ENCODE results near the gene NSMCE1.

The NSMCE1 gene

GRCh38 chr16:27221576-27222248, 46.9 kb downstream of the NSMCE1 start:
- TF ChIP-seq SPI1 (IDR thresholded peaks at IDR 0.05; ENCODE audit: borderline replicate concordance, low read depth) (no peak), CTCF (IDR thresholded peaks at IDR 0.05; ENCODE audit: insufficient read depth, low read length) (no peak), POLR2AphosphoS5 (IDR thresholded peaks at IDR 0.05; ENCODE audit: low read depth) (no peak), GABPA (IDR thresholded peaks at IDR 0.05; ENCODE audit: low read depth) (no peak)
- TF ChIP-seq, protein P1, sequence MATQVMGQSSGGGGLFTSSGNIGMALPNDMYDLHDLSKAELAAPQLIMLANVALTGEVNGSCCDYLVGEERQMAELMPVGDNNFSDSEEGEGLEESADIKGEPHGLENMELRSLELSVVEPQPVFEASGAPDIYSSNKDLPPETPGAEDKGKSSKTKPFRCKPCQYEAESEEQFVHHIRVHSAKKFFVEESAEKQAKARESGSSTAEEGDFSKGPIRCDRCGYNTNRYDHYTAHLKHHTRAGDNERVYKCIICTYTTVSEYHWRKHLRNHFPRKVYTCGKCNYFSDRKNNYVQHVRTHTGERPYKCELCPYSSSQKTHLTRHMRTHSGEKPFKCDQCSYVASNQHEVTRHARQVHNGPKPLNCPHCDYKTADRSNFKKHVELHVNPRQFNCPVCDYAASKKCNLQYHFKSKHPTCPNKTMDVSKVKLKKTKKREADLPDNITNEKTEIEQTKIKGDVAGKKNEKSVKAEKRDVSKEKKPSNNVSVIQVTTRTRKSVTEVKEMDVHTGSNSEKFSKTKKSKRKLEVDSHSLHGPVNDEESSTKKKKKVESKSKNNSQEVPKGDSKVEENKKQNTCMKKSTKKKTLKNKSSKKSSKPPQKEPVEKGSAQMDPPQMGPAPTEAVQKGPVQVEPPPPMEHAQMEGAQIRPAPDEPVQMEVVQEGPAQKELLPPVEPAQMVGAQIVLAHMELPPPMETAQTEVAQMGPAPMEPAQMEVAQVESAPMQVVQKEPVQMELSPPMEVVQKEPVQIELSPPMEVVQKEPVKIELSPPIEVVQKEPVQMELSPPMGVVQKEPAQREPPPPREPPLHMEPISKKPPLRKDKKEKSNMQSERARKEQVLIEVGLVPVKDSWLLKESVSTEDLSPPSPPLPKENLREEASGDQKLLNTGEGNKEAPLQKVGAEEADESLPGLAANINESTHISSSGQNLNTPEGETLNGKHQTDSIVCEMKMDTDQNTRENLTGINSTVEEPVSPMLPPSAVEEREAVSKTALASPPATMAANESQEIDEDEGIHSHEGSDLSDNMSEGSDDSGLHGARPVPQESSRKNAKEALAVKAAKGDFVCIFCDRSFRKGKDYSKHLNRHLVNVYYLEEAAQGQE (IDR thresholded peaks at IDR 0.05; ENCODE audit: insufficient replicate concordance, low read depth): no peak
- Histone ChIP-seq H3K27me3 (ENCODE audit: insufficient read depth, poor library complexity, severe bottlenecking) (no peaks in the 10 kb centered on the region), H3K27ac (replicated peaks) (no peak overlapping the region), H3K4me3 (replicated peaks; ENCODE audit: insufficient read depth, low read length) (no peak overlapping the region)
- no peak for DNase-seq (ENCODE audit: low read depth in 1 of 2, low spot score in 1 of 2)

DNA sequence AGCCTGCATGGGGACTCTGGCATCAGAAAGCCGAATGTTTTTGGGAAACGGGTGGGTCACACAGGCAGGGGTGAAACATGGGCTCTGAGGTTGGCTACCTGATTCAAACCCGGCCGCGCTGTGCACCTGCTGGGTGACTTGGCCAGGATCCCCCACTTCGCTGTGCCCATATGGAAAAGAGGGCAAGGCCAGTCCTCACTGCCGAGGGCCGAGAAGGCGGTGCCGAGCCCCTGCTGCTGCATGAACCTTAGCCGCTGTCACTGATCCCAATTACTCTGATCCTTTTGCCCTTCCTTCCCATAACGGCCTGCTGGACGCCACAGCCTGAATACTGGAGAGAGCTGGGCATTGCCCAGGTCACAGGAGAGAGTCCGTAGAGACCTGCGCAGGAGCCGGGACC, 47.6 kb downstream of the NSMCE1 start:
- no peak overlapping the region for H3K27ac ChIP-seq (replicated peaks)
- H3K27me3 ChIP-seq (ENCODE audit: insufficient read depth, poor library complexity, severe bottlenecking): no peaks in the 10 kb centered on the region
- no peak for TF ChIP-seq POLR2AphosphoS5 (IDR thresholded peaks at IDR 0.05; ENCODE audit: low read depth)
- no peak for TF ChIP-seq CTCF (IDR thresholded peaks at IDR 0.05; ENCODE audit: insufficient read depth, low read length)
- TF ChIP-seq, protein P1 (IDR thresholded peaks at IDR 0.05; ENCODE audit: insufficient replicate concordance, low read depth): no peak
- no peak for TF ChIP-seq GABPA (IDR thresholded peaks at IDR 0.05; ENCODE audit: low read depth)
- no peak for TF ChIP-seq SPI1 (IDR thresholded peaks at IDR 0.05; ENCODE audit: borderline replicate concordance, low read depth)
- no peak overlapping the region for H3K4me3 ChIP-seq (replicated peaks; ENCODE audit: insufficient read depth, low read length)
- DNase-seq (ENCODE audit: low read depth in 1 of 2, low spot score in 1 of 2): no peak

- Histone ChIP-seq H3K4me3 (replicated peaks; ENCODE audit: insufficient read depth, low read length) (no peak overlapping the region), H3K27me3 (ENCODE audit: insufficient read depth, poor library complexity, severe bottlenecking) (no peaks in the 10 kb centered on the region), H3K27ac (replicated peaks) (no peak overlapping the region)
- TF ChIP-seq POLR2AphosphoS5 (IDR thresholded peaks at IDR 0.05; ENCODE audit: low read depth) (no peak), CTCF (IDR thresholded peaks at IDR 0.05; ENCODE audit: insufficient read depth, low read length) (no peak), SPI1 (IDR thresholded peaks at IDR 0.05; ENCODE audit: borderline replicate concordance, low read depth) (no peak), GABPA (IDR thresholded peaks at IDR 0.05; ENCODE audit: low read depth) (no peak)
- TF ChIP-seq, protein P1 (IDR thresholded peaks at IDR 0.05; ENCODE audit: insufficient replicate concordance, low read depth): no peak
- DNase-seq (ENCODE audit: low read depth in 1 of 2, low spot score in 1 of 2): no peak
Measured at GRCh38 chr16:27220527-27220926, 48.0 kb downstream of the NSMCE1 start.
